Measurements from ENCODE around the gene CD74. TPM values are rescaled to one million over a fixed set of nuclear protein-coding genes. Genes with fewer than 3 reads are reported as not detected.
A peak's percentile ranks its signal among the peaks of the same experiment; 100 is the strongest.

Gene CD74
- total and polyA plus RNA-seq, 2 of the 13 experiments (the other 11 are each of a cell fraction or from before 2014, with no cell fraction given), result 34.1 to 84.4 TPM

- TF ChIP-seq KMT2A (CRISPR knock-in tag; IDR thresholded peaks at IDR 0.05), result no peak
- TF ChIP-seq ZNF263 (CRISPR knock-in tag; IDR thresholded peaks at IDR 0.05), result peak; percentile 46; the same call in 1 of the 2 replicates
- no peak for TF ChIP-seq ZNF276 (CRISPR knock-in tag; IDR thresholded peaks at IDR 0.05; ENCODE audit: low read depth)
- peak; percentile 60 for TF ChIP-seq BHLHE40 (IDR thresholded peaks at IDR 0.05; ENCODE audit: low read length)
- TF ChIP-seq ZNF724P (CRISPR knock-in tag; IDR thresholded peaks at IDR 0.05; ENCODE audit: borderline replicate concordance), result no peak
These were observed 18.3 kb upstream of the CD74 start (continued) for GRCh38 chr5:150431048-150431447.

GRCh38 chr5:150429410-150429873, 16.7 kb upstream of the CD74 start:
- Histone ChIP-seq H3K36me3 (replicated peaks in 1 of 2; ENCODE audit: control insufficient read depth in 1 of 2, insufficient read depth in 2 of 2, low read length in 2 of 2) (no peaks in the 10 kb centered on the region), H3K9me3 (ENCODE audit: low read length) (no peaks in the 10 kb centered on the region), H3K9ac (ENCODE audit: insufficient read depth, low read depth, low read length) (no peak overlapping the region), H3K27ac (ENCODE audit: extremely low read length, insufficient read depth, low read length) (peak overlapping the region; percentile 89), H4K20me1 (ENCODE audit: insufficient read depth, low read length) (no peaks in the 10 kb centered on the region), H3K27me3 (ENCODE audit: control insufficient read depth in 1 of 2, insufficient read depth in 2 of 2, low read length in 2 of 2) (no peaks in the 10 kb centered on the region; a peak in 1 of 5 replicates), H3K4me2 (ENCODE audit: low read depth, low read length) (peak overlapping the region; percentile 99), H3K79me2 (ENCODE audit: insufficient read depth, low read length) (no peaks in the 10 kb centered on the region), H3K4me3 (replicated peaks in 1 of 3; ENCODE audit: insufficient read depth in 1 of 3, low read depth in 2 of 3, low read length in 3 of 3) (peak overlapping the region in 1 of 3 experiments; percentile 71; a peak in 1 of 6 replicates), H3K4me1 (ENCODE audit: insufficient read depth, low read length) (peaks cover 45% of the 10 kb centered on the region), H2AFZ (ENCODE audit: low read length) (no peak overlapping the region)
- ATAC-seq (0 out of 3 replicates have a peak, but pooled peaks have one; percentile 2), FAIRE-seq (no peak), DNase-seq (ENCODE audit: low spot score) (no peak)
- ChIA-PET POLR2A (interaction anchor here (0.6 to 2.1 kb wide), 6 partner anchors 13 to 112 kb away, joined by 3 to 33 read pairs (median 6); partner anchors contain the start of genes CD74 and RPS14), CTCF (ENCODE audit: low intra/inter-chr PET ratio, low total read pairs) (no interaction called here)
- in situ Hi-C loops (cut with HindIII; ENCODE audit: extremely low pct_ligation_motif_present, low pct_unique_long_range_greater_than_20kb) (no loop called here), intact Hi-C loops (cut with micrococcal nuclease; ENCODE audit: unreplicated experiment) (loop anchor here (2.0 to 10.0 kb wide), 2 partner anchors 17 to 285 kb away; partner anchors contain the start of gene CD74)
- WGBS (ENCODE audit: low lambda C conversion rate), result 22% methylated on average over 4 of the region's 5 CpGs
- no TSS peak for BruUV-seq (replicated peaks)
- peak; percentile 69 for TF ChIP-seq NR2C2 (CRISPR knock-in tag; IDR thresholded peaks at IDR 0.05; ENCODE audit: borderline replicate concordance)
- TF ChIP-seq ZNF276 (CRISPR knock-in tag; IDR thresholded peaks at IDR 0.05; ENCODE audit: low read depth), result no peak
- TF ChIP-seq POLR2A (IDR thresholded peaks at IDR 0.05; ENCODE audit: insufficient read depth in 1 of 2, low read depth in 2 of 2, low read length in 2 of 2), result no peak
- peak; percentile 67; the same call in 1 of the 2 replicates for TF ChIP-seq ESRRA (CRISPR knock-in tag; IDR thresholded peaks at IDR 0.05; ENCODE audit: low read depth)
- peak; percentile 73 to 87 for TF ChIP-seq NR2F1 (CRISPR knock-in tag; IDR thresholded peaks at IDR 0.05)
- TF ChIP-seq ZNF333 (CRISPR knock-in tag; IDR thresholded peaks at IDR 0.05; ENCODE audit: borderline replicate concordance), result no peak
- TF ChIP-seq ZNF232 (CRISPR knock-in tag; IDR thresholded peaks at IDR 0.05; ENCODE audit: borderline replicate concordance), result no peak
- TF ChIP-seq ZNF839 (CRISPR knock-in tag; IDR thresholded peaks at IDR 0.05; ENCODE audit: borderline replicate concordance), result no peak
- no peak for TF ChIP-seq KAT7 (CRISPR knock-in tag; IDR thresholded peaks at IDR 0.05; ENCODE audit: borderline replicate concordance)
- TF ChIP-seq IRF1 (CRISPR knock-in tag; IDR thresholded peaks at IDR 0.05; ENCODE audit: low read depth), result no peak
- TF ChIP-seq ZBTB46 (CRISPR knock-in tag; IDR thresholded peaks at IDR 0.05; ENCODE audit: borderline replicate concordance), result no peak

Measured in HepG2 (cell line).